ENCODE measurements around the gene GRID2. TPM values are rescaled to one million over a fixed set of nuclear protein-coding genes. Genes with fewer than 3 reads are reported as not detected.

GRID2 gene
- total RNA-seq, 1 donor: not detected

DNA sequence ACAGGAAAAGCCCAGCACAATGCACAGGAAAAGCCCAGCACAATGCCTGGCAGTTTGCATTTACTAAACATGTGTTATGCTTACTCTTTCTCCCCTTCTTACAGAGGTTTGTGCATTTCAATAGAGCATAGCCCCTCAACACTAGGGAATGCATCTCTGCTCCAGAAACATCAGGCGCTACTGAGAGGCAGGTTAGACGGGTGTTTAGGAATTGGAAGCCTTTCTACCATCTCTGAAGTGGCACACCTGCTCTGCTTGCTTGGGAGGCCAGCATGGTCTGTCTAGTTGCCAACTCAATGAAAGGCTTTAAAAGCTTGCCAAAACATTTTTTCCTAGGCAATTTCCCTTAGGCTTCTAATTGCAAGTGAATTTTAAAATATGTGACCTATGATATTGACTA, 55.7 kb downstream of the GRID2 start:
- H3K4me2 ChIP-seq (ENCODE audit: insufficient read depth, low read length): no peak overlapping the region
- no peak overlapping the region for H3K27ac ChIP-seq (ENCODE audit: low read depth, low read length)
- no peaks in the 10 kb centered on the region for H3K36me3 ChIP-seq (ENCODE audit: insufficient read depth, low read length)
- H3K27me3 ChIP-seq (ENCODE audit: insufficient read depth, low read length): no peaks in the 10 kb centered on the region
- H3K79me2 ChIP-seq (ENCODE audit: insufficient read depth, low read length): no peaks in the 10 kb centered on the region
- H3K4me3 ChIP-seq (ENCODE audit: insufficient read depth, low read length): no peak overlapping the region
- TF ChIP-seq, protein P1, sequence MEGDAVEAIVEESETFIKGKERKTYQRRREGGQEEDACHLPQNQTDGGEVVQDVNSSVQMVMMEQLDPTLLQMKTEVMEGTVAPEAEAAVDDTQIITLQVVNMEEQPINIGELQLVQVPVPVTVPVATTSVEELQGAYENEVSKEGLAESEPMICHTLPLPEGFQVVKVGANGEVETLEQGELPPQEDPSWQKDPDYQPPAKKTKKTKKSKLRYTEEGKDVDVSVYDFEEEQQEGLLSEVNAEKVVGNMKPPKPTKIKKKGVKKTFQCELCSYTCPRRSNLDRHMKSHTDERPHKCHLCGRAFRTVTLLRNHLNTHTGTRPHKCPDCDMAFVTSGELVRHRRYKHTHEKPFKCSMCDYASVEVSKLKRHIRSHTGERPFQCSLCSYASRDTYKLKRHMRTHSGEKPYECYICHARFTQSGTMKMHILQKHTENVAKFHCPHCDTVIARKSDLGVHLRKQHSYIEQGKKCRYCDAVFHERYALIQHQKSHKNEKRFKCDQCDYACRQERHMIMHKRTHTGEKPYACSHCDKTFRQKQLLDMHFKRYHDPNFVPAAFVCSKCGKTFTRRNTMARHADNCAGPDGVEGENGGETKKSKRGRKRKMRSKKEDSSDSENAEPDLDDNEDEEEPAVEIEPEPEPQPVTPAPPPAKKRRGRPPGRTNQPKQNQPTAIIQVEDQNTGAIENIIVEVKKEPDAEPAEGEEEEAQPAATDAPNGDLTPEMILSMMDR (IDR thresholded peaks at IDR 0.05; ENCODE audit: extremely low read depth, low read depth, low read length): no peak
- H2AFZ ChIP-seq (ENCODE audit: low read length): no peak overlapping the region
- H3K4me1 ChIP-seq (ENCODE audit: insufficient read depth, low read length): no peaks in the 10 kb centered on the region
- H3K9me3 ChIP-seq (ENCODE audit: low read depth, low read length): peaks cover 1% of the 10 kb centered on the region
- no peak for DNase-seq (ENCODE audit: insufficient read length, low spot score, missing footprints)
- H4K20me1 ChIP-seq (ENCODE audit: insufficient read depth, low read length): no peaks in the 10 kb centered on the region

DNA sequence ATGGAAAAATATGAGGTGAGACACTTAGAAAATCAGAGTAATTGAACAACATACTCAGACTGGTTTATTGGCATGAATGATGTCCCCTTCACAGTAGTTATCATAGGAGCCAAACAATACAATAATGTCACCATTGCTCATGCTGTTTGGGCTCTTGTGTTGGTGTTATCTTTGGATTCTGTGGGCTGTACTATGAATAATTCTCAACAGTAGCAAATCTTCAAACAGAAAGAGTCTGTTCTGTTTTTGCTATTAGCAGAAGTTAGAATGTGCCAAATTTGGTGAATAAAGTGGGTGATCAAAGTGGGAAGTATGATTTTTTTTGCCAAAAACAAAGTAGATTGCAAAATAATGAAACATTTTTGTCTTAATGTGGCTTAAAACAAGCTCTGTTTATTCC, 58.3 kb downstream of the GRID2 start:
- DNase-seq (ENCODE audit: insufficient read length, low spot score, missing footprints): no peak
- no peak overlapping the region for H3K4me2 ChIP-seq (ENCODE audit: insufficient read depth, low read length)
- H3K36me3 ChIP-seq (ENCODE audit: insufficient read depth, low read length): no peaks in the 10 kb centered on the region
- TF ChIP-seq, protein P1 (IDR thresholded peaks at IDR 0.05; ENCODE audit: extremely low read depth, low read depth, low read length): no peak
- peaks cover 1% of the 10 kb centered on the region for H3K9me3 ChIP-seq (ENCODE audit: low read depth, low read length)
- no peaks in the 10 kb centered on the region for H3K27me3 ChIP-seq (ENCODE audit: insufficient read depth, low read length)
- H2AFZ ChIP-seq (ENCODE audit: low read length): no peak overlapping the region
- H3K79me2 ChIP-seq (ENCODE audit: insufficient read depth, low read length): no peaks in the 10 kb centered on the region
- H3K27ac ChIP-seq (ENCODE audit: low read depth, low read length): no peak overlapping the region
- H3K4me1 ChIP-seq (ENCODE audit: insufficient read depth, low read length): no peaks in the 10 kb centered on the region
- H3K4me3 ChIP-seq (ENCODE audit: insufficient read depth, low read length): no peak overlapping the region
- no peaks in the 10 kb centered on the region for H4K20me1 ChIP-seq (ENCODE audit: insufficient read depth, low read length)

DNA sequence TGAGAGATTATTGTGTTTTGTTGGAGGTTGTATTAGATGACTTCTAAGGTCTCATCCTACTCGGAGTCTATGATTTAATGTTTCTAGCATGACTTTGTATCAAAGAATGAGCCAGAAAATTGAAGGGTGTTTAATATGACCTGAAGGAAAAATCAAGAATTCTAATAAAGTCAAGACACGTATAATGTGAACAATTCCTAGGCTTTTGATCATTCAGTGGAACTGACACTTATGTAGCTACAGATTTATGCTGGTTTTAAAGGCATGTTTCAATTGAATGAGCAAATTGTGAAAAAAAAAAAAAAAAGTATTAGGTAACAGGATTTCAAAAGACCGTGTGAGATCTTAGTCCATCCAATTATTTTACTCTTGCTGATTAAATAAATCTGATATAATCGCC, 64.9 kb downstream of the GRID2 start:
- Histone ChIP-seq H3K27me3 (ENCODE audit: insufficient read depth, low read length) (no peaks in the 10 kb centered on the region), H2AFZ (ENCODE audit: low read length) (no peak overlapping the region), H3K27ac (ENCODE audit: low read depth, low read length) (no peak overlapping the region), H3K4me1 (ENCODE audit: insufficient read depth, low read length) (no peaks in the 10 kb centered on the region), H3K4me3 (ENCODE audit: insufficient read depth, low read length) (no peak overlapping the region), H3K4me2 (ENCODE audit: insufficient read depth, low read length) (no peak overlapping the region), H3K36me3 (ENCODE audit: insufficient read depth, low read length) (no peaks in the 10 kb centered on the region), H3K9me3 (ENCODE audit: low read depth, low read length) (no peaks in the 10 kb centered on the region), H4K20me1 (ENCODE audit: insufficient read depth, low read length) (no peaks in the 10 kb centered on the region), H3K79me2 (ENCODE audit: insufficient read depth, low read length) (no peaks in the 10 kb centered on the region)
- DNase-seq (ENCODE audit: insufficient read length, low spot score, missing footprints): no peak
- TF ChIP-seq, protein P1 (IDR thresholded peaks at IDR 0.05; ENCODE audit: extremely low read depth, low read depth, low read length): no peak

DNA sequence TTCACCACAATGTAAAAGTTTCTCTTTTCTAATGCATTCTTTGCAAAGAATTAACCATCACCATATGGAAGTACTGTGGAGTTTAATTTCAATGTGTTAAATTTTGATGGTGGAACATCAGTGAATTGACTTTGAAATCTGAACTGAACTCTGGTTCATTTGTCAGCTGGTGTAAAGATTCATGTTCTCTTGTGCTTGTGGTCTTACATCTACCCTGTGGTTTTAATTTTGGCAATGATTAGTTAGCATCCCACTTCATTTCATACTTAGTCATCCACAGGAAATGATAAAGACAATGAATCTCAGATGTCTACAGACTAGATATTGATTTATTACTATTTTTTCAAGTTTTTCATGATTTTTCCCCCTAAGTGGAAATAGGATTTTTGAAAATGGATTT, 77.8 kb downstream of the GRID2 start:
- Histone ChIP-seq H3K27ac (ENCODE audit: low read depth, low read length) (no peak overlapping the region), H2AFZ (ENCODE audit: low read length) (no peak overlapping the region), H3K9me3 (ENCODE audit: low read depth, low read length) (no peaks in the 10 kb centered on the region), H3K4me1 (ENCODE audit: insufficient read depth, low read length) (no peaks in the 10 kb centered on the region), H3K36me3 (ENCODE audit: insufficient read depth, low read length) (no peaks in the 10 kb centered on the region), H3K79me2 (ENCODE audit: insufficient read depth, low read length) (no peaks in the 10 kb centered on the region), H3K4me3 (ENCODE audit: insufficient read depth, low read length) (no peak overlapping the region), H3K27me3 (ENCODE audit: insufficient read depth, low read length) (no peaks in the 10 kb centered on the region), H3K4me2 (ENCODE audit: insufficient read depth, low read length) (no peak overlapping the region), H4K20me1 (ENCODE audit: insufficient read depth, low read length) (no peaks in the 10 kb centered on the region)
- no peak for DNase-seq (ENCODE audit: insufficient read length, low spot score, missing footprints)
- TF ChIP-seq, protein P1 (IDR thresholded peaks at IDR 0.05; ENCODE audit: extremely low read depth, low read depth, low read length): no peak
